ENCODE results near the gene INKA2.

GRCh38 chr1:111709986-111710385 lies 29.2 kb downstream of the INKA2 start:
- TF ChIP-seq CTCF (IDR thresholded peaks at IDR 0.05; ENCODE audit: poor library complexity) (no peak), EZH2phosphoT487 (IDR thresholded peaks at IDR 0.05; ENCODE audit: low read depth, severe bottlenecking, unreplicated experiment) (no peak)
